Stimulated activated CD4-positive, alpha-beta T cell treated with anti-CD3 and anti-CD28 coated beads, Interleukin-4, amount 100 ng/mL, for 24 hours (primary cell): ENCODE data around the gene GATAD2A.

Experiments
- DNase-seq: peaks from one replicate; pipeline ENCODE4 v3.0.0-alpha.2; 2020

The GATAD2A gene

GRCh38 chr19:19534556-19535265 lies 129.2 kb downstream of the GATAD2A start:
- DNase-seq: no peak

- DNase-seq: no peak
Measured at GRCh38 chr19:19535311-19536191, 130.1 kb downstream of the GATAD2A start.

DNA sequence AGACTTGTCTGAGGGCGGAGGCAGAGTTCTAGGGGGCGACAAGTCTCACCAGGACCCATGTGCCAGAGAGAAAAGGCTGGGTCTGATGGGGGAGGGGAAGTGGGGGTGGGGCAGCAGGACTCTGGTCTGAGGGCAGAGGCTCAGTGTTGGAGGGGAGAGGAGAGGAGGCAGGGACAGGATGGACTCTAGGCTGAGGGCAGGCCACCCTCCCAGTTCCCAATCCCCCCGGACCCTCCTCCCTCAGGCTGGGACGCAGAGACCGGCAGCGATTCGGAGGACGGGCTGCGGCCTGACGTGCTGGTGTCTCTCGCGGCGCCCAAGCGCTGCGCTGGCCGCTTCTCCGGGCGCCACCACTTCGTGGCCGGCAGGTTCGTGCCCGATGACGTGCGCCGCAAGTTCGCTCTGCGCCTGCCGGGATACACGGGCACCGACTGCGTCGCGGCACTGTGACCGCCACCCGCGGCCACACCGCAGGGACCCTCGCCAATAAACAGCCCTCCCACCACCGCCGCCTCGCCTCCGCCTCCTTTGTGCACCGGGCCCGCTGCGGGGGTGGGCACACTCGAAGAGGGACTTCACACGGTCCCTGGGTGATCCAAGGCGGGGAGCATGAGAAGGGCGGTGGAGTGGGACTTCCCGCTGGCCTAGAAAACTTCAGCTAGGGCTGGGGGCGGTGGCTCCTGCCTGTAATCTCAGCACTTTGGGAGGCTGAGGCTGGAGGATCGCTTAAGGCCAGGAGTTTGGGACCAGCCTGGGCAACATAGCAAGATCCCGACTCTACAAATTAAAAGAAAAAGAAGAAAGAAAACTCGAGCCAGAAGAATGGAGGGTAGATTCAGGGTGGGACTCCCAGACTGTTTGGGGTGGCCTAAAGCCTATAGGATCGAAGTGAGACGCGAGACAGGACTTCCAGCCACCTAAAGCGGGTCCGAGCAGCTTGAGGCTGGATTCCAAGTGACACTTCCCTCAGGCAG lies 131.9 kb downstream of the GATAD2A start:
- DNase-seq: no peak

DNA sequence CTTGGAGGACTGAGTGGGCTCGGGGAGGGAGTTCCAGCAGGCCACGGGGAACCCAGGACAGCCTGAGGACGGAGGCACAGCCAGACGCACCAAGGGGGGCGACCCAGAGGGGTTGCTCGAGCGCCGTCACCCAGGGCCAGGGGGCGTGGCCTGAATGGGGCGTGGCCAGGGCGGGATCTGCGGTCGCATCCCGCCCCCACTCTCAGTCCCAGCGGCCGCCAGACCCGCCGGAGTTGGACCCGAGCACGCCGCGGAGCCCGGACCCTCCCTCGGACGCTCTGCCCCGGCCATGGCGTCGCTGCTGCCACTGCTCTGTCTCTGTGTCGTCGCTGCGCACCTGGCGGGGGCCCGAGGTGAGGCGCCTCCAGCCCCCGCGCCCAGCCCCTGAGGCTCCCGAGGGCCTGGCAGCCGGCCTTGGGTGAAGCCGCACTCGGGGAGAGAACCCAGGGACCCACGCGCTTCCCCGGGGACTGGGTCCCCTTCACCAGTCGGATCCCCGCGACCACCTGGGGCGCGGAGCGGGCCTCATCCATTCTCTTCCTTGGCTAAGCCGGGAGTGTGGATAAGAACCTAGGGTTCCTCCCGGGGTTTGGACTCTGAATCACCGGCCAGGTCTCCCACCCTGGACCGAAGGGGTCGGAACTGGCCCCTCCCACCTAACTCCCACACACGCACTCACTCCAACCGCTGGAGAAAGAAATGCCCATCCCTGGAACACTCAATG lies 132.7 kb downstream of the GATAD2A start, which contains the start of gene CILP2:
CILP2 (plus strand) TSS at position 205 of the 724 bp plus-strand sequence; CDS start at position 290, 85 bp downstream.
- peak; percentile 34 for DNase-seq

DNA sequence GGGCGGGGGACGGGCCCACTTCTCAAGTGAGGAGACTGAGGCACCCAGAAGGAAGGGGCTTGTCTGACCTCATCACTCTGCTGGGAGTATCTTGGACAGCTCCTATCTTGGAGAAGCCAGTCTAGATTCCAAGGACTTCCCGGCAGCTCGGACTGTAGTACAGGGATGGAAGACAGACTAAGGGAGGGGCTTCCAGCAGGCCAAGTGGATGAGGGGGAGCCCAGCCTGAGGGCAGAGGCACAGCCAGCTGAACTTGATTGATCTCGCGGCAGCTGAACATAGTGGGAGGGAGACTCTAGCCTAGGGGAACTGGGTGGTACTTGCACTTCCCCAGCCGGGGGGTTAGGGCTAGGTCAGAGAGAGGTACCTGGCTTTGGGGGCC lies 133.3 kb downstream of the GATAD2A start:
- no peak for DNase-seq

DNA sequence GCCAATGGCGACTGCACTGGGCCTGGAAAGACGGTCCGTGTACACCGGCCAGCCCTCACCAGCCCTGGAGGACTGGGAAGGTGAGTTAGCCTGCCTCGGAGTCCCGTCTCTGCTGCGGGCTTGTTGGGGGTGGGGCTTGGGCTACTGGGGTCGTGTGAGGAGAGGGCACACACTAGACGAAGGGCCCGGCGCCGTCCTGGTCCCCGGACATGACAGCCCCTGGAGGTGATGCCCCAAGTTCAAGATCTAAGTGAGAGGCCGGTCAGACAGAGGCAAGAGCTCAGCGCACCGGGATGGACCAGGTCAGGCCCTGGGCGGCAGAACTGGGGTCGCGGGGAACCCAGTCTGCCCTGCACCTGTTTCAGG lies 134.2 kb downstream of the GATAD2A start:
- no peak for DNase-seq

GRCh38 chr19:19540064-19540714 lies 134.7 kb downstream of the GATAD2A start:
- peak; percentile 58 for DNase-seq

DNA sequence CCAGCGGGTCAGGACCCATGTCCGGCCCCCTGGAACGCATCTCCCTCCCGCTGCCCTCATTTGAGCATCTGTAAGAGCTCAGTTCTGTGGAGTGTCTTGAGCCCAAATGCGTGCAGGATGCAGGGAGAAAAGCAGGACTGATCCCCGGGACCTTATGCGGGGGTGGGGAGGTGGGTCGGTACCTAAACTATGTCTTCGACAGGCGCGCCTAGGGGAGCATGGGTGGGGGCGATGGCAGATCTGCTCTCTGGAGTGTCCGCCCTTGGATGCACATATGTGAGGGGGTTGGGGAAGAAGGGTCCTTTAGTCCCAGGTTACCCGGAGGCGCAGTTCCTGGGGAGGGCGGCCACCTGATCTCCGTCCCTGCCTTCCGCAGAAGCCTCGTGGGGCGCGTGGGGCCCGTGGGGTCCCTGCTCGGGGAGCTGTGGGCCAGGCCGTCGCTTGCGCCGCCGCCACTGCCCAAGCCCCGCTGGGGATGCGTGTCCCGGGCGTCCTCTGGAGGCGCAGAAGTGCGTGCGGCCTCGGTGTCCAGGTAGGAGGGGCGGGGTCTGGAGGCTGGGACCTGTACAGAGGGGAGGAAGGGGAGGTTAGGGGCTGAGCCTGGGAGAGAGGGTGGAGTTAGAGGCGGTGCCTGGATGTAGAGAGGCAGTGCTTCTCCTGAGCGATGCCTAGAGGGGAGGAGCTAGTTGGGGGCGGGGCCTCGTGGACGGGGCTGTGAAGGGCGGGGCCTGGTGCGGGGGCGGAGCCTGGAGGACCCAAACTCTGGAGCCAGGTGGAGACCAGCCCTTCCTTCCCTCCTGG lies 135.4 kb downstream of the GATAD2A start:
- peak; percentile 78 for DNase-seq

DNA sequence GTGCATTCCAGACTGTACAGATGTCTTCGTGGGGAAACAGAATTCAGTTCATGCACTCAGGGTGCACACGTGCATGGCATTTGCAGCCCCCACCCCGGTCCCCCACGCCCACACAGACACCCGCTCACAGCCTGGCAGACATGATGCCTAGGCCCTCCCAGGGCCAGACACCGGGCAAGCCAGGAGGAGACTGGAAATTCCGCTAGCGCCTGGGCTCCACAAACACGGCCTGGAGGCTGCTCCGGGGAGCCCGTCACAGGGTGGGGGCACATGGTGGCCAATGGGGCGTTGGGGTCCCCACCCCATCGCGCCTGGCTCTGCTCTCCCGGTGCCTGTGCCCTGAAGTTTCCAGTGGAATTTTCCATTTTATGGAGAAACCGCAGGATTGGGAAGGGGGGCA lies 136.1 kb downstream of the GATAD2A start:
- no peak for DNase-seq

GRCh38 chr19:19542507-19542906 lies 137.0 kb downstream of the GATAD2A start:
- no peak for DNase-seq

DNA sequence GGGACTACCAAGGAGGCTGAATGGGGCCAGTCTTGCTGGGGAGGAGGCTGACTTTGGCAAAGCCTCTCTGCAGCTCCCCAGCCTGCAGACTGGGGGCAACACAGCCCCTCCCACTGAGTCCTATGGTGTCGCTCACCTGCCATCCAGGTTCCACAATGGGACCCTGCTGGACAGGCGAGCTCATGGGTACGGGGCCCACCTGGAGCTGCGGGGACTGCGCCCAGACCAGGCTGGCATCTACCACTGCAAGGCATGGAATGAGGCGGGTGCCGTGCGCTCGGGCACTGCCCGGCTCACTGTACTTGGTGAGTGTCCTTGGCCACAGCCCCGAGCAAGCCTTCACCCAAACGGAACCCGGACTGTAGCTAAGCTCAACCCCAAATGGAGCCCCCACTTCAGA lies 137.6 kb downstream of the GATAD2A start:
- no peak for DNase-seq

DNA sequence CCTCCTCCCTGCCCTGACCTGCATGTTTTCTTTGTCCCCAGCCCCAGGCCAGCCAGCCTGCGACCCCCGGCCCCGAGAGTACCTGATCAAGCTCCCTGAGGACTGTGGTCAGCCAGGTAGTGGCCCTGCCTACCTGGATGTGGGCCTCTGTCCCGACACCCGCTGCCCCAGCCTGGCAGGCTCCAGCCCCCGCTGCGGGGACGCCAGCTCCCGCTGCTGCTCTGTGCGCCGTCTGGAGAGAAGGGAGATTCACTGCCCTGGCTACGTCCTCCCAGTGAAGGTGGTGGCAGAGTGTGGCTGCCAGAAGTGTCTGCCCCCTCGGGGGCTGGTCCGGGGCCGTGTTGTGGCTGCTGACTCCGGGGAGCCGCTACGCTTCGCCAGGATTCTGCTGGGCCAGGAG lies 138.2 kb downstream of the GATAD2A start:
- DNase-seq: no peak

GRCh38 chr19:19544257-19544953 lies 138.9 kb downstream of the GATAD2A start:
- DNase-seq: no peak

- DNase-seq: no peak
Measured at GRCh38 chr19:19544954-19545591, 139.6 kb downstream of the GATAD2A start.

GRCh38 chr19:19545707-19546106 lies 140.2 kb downstream of the GATAD2A start:
- no peak for DNase-seq

DNA sequence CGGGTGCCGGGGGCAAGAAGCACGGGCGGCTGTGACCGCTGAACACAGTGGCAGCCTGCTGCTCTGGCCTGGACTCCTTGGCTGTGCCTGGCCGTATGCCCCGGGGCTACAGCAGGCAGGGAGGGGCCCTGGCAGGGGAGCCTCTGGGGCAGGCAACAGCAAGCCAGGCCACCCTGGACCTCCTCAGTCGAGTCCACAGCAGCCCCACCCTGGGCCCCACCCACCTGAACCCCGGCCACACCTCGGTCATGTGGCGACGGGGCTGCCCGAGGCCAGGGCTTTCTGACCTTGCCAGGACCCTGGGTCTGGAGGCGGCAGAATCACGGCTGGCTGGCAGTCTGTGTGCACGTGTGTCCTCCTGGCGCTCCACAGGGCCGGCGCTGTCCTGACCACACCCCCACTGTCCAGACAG lies 141.3 kb downstream of the GATAD2A start:
- no peak for DNase-seq

DNA sequence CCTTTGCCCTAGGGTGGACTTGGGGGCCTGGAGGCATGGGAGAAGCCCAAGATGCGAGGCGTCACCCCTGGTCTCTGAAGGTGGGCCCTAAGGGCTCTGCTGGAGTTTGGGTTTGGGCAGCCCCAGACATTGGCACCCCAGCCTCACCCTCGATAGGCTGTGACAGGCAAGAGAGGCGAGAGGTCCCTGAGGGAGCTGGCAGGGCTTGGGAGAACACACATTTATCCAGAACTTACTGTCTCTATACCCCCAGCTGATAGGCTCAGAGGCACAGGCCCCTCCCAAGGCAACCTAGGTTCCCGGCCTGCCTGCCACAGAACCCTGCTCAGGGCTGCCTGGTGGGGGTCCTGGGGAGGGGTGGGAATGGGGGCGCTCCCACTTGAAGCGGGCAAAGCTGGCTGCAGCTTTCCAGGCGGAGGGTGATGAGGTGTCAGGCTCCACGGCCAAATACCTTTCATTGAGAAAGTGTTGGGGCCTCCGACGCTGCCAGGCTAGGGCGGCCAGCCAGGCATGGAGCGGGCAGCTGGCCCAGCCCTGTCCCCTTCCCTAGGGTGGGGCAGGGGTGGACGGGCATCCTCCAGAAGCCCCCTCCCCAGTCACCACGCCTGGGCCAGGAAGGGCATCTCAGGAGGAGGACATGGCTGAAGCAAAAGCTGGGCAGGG lies 142.3 kb downstream of the GATAD2A start:
- DNase-seq: no peak

DNA sequence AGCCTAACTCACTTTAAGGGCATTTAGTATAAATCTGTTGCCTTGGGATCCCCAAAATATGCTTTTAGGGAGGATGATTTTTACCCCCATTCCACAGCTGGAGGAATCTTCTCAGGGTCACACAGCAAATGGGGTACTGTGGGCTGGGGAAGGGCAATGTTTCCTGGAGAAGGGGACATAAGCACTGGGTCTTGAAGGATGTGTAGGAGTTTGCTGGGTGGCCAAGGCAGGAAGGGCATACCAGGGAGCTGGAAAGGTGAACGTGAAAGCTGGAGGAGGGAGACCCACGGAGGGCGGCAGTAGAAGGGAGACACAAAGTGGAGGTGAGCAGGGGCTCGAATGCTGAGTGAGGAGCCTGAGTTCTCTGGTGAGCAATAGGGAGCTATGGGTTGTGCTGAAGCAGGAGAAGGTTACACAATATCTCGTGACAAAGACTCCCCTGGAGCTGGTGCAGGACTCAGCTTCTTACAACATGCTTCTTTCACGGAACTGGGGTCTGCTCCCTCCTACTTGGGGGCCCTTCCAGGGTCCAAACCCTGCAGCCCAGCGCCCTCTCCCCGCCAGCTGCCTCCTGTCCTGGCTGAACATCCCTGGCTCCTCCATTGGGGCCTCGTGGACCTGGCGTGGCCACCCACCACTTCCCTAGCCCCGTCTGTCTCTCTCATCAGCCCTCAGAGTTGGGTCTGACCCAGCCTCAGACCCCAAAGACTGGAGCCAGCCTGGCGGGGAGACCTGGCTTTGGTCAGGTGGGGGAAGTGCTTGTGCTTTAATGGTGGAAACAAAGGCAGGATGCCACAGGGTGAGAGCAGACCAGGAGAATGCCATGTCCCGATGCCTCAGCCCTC lies 143.7 kb downstream of the GATAD2A start:
- no peak for DNase-seq
